ENCODE results near the gene TUBB8B.
"Not testable (repeated sequence)": the region's sequence is repeated elsewhere in the genome, so short reads cannot be mapped to it uniquely, and the experiment has no call there.

The TUBB8B gene

DNA sequence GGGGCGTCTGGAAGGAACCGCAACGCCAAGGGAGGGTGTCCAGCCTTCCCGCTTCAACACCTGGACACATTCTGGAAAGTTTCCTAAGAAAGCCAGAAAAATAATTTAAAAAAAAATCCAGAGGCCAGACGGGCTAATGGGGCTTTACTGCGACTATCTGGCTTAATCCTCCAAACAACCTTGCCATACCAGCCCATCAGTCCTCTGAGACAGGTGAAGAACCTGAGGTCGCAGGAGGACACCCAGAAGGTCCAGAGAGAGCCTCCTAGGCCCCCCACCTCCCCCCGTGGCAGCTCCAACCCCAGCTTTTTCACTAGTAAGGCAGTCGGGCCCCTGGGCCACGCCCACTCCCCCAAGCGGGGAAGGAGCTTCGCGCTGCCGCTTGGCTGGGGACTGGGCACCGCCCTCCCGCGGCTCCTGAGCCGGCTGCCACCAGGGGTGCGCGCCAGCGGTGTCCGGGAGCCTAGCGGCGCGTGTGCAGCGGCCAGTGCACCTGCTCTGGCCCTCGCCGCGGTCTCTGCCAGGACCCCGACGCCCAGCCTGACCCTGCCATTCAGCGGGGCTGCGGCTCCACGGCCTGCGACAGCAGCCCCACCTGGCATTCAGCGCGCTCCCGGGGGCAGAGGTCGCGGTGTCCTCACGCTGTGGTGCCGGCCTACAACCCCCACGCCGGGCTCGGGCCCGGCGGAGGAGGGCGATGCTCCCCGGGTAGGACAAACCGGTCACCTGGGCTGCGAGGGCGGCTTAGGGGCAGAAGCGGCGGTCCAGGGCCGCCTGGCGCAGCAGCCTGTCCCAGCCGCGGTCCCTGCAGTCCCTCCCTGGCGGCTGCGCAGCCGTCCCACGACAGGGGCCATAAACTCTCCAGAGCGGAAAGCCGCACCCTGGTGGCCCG lies 37.8 kb downstream of the TUBB8B start:
- not testable (repeated sequence) for DNase-seq

DNA sequence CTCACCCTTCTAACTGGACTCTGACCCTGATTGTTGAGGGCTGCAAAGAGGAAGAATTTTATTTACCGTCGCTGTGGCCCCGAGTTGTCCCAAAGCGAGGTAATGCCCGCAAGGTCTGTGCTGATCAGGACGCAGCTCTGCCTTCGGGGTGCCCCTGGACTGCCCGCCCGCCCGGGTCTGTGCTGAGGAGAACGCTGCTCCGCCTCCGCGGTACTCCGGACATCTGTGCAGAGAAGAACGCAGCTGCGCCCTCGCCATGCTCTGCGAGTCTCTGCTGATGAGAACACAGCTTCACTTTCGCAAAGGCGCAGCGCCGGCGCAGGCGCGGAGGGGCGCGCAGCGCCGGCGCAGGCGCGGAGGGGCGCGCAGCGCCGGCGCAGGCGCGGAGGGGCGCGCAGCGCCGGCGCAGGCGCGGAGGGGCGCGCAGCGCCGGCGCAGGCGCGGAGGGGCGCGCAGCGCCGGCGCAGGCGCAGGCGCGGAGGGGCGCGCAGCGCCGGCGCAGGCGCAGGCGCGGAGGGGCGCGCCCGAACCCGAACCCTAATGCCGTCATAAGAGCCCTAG lies 38.7 kb downstream of the TUBB8B start:
- DNase-seq, result not testable (repeated sequence)

DNA sequence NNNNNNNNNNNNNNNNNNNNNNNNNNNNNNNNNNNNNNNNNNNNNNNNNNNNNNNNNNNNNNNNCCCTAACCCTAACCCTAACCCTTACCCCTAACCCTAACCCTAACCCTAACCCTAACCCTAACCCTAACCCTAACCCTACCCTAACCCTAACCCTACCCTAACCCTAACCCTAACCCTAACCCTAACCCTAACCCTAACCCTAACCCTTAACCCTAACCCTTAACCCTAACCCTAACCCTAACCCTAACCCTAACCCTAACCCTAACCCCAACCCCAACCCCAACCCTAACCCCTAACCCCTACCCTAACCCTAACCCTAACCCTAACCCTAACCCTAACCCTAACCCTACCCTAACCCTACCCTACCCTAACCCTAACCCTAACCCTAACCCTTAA lies 39.5 kb downstream of the TUBB8B start:
- DNase-seq, result not testable (repeated sequence)
